ENCODE results near the gene PROK2.

The PROK2 gene, protein sequence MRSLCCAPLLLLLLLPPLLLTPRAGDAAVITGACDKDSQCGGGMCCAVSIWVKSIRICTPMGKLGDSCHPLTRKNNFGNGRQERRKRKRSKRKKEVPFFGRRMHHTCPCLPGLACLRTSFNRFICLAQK

DNA sequence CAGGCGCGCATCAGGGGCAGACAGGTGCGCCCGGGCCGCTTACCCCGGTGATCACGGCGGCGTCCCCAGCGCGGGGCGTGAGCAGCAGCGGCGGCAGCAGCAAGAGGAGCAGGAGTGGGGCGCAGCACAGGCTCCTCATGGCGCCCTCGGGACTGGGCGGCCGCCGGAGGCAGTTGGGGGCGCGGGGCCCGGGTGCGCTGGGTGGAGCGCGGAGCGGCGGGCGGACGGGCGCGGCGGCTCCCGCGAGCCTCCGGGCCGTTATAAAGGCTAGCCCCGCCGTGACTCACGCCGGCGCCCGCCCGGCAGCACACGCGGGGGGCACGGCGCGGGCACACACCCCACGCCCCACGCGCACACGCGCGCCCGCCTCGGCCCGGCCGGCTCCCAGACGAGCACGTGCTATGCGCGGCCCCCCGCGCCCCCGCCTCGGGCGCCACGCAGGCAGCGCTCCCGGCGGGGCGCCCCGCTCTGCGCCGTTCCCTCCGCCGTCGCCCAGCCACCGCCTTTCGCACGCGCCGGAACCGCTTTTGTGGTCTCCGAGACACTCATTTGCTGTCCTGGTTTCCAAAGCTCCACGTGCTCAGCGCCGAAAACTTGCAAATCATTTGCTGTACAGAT, at the start of gene PROK2:
PROK2 (minus strand) TSS at position 235 of the 618 bp plus-strand sequence; CDS start at position 139, 96 bp downstream.
- no peak for DNase-seq

DNA sequence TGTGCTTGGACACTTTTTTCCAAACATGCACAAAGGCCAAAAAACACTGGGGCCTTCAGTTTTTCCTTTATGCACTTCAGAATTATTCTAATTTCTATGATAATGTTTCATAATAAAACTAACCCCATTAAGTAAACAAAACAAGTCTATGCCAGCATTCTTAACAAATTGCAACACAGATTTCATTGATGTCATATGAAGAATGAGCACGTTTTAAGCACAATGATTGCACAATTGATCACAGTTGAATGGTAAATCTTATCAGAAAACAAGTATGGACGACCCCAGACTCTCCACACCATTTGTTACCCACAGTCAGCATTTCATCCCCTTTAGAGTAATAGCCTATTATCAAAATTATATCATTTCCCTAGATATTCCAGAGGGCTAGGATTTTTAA, 46.7 kb upstream of the PROK2 start:
- no peak for DNase-seq

DNA sequence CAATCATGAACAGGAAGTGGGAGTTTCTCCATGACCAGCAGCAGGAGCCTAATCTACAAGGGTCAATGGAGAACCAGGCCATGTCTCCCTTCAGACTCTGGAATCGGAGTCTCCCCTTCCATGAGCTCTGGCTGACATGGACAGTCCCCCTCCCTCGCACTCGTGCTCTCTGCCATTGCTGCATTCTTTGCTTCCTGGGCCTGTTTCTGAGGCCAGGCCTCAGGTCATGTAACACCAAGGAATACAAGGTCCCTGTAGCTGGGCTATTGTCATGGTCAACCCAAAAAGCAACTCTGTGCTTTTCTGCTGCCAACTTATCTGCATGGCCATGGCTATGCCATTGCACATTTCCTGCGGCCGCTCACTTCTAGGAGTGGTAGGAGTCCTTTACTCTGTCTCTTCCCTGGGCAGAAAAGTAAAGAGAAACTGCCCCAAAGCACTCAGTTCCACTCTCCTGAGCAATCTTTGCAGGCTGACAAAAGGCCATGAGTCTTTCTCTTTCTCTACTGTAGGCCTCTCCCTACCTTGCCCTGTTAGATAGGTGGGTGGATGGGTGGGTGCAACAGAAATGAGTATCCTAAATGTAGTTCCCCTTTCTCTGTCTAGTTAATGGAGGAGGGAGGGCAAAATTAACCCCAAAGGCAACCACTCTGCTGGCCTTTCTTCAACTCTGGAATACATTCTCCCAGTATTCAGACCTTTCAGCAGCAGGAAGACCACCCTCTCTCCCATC, 40.8 kb upstream of the PROK2 start:
- DNase-seq, result no peak

DNA sequence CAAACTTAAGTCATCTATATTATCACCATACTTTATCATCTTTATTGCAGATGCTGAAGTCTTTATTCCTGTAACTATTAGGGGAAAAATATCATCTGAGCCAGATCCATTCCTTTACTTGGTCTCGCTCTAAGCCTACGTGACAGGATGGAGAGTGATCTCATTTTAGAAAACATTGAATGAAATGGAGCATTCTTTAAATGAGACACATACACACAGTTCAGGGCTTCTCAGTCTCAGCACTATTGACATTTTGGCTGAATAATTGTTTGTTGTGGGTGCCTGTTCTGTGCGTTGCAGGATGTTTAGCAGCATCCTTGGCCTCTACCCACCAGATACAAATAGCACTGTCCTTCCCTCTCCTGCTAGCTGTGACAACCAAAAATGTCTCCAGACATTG, 36.2 kb upstream of the PROK2 start:
- DNase-seq, result no peak

DNA sequence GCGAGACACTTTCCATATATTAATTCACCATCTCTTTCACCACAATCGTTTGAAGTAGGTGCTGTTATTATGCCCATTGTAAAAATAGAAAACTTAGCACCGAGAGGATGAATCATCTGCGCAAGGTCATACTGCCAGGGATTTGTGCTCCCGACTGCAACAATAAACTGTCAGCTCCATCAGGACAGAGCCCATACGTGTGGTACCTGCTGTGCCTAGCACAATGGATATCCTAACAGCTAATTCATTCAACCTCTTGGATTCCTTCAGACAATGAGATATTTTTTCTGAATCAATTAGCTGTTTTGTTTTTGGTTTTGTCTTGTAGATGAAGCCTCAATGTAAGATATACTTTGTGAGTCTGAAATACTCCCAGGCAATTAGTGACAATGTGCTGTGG, 32.3 kb upstream of the PROK2 start:
- no peak for DNase-seq

DNA sequence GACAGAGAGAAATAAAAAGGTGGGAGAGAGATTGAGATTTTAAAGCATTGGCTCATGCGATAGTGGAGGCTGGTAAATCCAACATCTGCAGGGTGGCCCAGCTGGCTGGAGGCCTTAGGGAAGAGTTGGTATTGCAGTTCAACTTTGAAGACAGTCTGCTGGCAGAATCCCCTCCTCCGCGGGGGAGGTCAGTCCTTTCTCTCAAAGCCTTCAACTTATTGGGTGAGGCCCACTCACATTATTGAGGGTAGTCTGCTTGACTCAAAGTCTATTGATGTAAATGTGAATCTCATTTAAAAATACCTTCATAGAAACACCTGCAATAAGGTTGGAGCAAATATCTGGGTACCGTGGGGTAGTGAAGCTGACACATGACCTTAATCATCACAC, 31.8 kb upstream of the PROK2 start:
- DNase-seq, result no peak

DNA sequence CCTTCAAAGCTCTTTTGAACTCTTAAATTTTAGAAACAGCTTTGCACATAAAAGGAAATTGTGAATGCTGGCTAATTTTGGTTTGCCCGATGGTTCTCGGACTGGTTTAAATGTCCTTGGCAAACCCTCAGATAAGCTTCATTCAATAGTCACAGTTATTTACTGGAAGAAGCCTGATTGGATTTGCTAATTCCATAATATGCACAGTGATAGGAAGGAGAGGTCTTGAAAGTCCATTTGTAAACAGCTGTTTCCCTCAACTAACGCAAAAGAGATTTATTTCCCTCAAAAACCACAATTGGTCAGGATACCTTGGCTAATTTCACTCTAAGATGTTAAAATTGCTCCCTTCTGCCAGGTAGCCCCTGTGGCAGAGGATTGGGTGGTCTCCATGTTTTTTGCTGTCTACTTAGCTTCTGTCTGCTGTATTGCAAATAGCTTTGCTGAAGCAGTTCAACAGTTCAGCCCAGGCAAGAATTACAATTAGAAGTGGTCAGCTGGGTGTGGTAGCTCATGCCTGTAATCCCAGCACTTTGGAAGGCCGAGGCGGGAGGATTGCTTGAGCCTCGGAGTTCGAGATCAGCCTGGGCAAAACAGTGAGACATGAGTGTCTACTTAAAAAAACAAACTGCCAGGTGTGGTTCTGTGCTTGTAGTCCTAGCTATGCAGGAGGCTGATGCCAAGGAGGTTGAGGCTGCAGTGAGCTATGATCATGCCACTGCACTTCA, 30.6 kb upstream of the PROK2 start:
- DNase-seq, result no peak

DNA sequence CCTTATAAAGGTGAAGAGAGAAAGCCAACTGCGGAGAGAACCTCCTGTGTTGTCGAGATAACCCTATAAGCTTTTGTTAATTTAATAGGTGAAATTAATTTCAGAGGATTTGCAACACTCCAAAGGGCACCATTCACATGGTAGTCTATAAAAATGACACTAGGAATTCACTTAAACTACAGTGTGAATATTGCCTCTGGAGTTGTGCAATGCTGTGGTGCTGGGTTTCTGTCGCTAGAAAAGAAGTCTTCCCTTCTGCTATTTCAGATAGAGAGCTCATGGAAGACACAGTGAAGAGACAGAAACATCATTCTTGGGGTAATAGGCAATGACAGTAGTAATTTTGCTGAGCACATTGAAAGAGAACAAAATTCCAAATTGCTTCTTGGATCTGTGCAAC, 28.8 kb upstream of the PROK2 start:
- no peak for DNase-seq

DNA sequence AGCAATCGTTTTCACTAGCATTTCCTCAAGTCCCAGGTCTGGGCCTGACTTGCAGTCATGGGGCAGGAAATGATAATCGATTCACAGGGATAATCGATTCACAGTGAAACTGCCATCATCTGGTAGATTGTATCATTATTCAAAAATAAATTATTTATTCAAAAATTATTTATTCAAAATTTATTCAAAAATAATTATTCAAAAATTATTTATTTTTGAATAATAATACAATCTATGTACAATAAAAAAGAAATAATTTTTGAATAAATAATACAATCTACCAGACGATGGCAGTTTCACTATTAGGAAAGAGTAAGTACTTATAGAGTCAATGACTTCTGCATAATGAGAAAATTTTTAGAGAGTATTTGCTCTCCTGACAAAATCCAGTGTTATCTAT, 28.1 kb upstream of the PROK2 start:
- DNase-seq, result no peak

DNA sequence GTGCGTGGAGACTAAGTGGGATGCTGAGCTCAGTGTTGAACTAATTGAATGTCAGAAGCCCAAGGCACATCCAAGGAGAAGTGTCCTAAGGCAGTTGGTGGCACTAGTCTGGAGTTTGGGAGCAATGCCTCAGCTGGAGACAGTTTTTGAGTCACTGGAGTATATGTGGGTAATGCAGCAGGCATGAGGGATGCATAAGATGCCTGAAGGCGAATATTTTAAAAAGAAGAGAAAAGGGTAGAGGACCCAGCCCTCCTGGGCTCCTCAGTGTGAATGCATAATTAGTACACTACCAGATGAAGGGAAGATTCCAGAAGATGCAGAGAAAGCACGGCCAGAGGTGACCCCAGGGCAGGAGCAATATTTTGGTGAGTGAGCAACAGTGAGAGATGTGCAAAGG, 25.1 kb upstream of the PROK2 start:
- DNase-seq, result no peak

DNA sequence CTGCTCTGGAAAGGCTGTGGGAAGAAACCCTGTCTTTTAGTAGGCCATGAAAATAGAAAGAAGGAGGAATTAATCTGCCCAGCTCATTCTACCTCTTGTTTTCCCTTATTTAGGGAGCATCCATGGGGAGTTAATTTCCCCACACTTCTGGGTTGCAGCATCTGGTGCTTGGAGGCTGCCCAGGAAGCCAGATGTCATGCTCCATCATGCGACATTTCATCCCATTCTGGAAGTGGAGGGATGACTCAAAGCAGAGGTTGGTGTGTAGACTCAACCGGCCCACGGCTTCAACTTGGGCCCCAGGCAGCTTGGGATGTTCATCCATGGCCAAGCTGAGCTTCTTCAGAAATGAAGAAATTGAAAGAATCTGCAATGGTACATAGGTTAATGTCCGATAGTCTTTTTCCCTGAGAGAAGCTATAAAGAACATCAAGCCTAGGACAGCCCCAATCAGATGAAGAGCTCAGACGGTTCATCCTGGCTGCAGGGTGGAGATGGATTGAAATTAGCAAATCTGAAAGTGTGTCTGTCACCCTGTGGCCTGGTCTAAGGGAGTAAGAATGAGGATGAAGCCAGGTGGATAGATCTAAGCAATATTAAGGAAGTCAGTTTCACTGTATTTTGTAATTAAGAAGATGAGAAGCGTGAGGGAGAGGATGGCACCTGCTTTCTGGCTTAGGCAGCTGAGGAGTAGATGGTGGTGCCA, 24.5 kb upstream of the PROK2 start:
- DNase-seq, result no peak

DNA sequence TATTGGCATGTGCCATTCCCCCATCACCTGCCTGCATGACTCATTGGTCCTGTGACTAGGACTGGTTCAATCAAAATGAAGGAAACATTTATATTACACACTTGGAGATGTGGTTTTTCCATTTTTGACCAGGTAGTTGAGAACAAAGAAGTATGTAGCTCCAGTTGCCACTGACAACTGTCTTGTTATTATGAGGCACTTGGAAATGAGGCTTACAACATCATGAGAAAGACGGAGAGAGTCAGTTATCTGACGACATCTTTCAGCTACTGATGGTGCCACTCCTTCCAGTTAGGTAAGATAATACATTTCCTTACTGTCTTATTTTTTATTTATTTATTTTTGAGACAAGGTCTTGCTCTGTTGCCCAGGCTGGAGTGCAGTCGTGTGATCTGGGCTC, 21.8 kb upstream of the PROK2 start:
- DNase-seq, result no peak

DNA sequence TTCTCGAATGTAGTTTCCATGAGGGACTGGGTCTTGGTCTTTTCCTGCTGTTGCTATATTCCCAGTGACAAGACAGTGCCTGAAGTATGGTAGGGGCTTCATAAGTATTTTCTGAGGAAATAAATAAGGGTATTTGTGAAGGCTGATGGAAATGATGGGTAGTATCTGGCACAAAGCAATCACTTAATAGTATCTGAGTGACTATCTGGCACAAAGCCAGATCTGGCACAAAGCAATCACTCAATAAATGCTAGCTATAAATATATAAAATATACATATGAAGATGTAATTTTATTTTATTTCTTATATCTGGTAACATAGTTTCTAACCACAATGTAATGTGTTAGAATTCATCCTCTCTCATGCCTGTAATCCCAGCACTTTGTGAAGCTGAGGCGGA, 20.7 kb upstream of the PROK2 start:
- DNase-seq, result no peak

DNA sequence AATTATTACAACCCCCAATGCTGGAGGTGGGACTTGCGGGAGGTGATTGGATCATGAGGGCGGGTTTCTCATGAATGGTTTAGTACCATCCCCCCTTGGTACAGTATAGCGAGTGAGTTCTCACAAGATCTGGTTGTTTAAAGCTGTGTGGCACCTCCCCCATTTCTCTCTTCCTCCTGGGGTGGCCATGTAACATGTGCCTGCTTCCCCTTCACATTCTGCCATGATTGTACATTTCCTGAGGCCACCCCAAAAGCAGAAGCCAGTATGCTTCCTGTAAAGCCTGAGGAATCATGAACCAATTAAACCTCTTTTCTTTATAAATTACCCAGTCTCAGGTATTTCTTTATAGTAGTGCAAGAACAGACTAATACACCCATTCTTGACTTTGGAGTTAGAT, 20.3 kb upstream of the PROK2 start:
- no peak for DNase-seq

DNA sequence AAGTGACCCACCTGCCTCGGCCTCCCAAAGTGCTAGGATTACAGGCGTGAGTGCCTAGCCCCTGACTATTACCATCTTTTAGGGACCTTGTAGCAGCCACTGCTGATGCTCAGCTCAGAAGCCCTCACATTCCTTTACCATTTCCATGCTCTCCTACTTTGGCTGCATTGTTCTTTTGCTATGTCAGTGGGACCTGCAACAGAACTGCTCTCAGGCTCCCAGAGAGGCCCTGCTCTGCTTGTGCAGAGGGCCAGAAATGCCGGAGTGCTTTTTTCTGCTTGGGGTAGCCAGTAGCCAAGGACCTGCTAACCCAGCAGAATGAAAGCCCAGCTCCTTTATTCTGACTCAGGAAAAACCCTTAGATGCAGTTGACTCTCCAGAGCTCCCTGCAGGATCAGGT, 18.3 kb upstream of the PROK2 start:
- no peak for DNase-seq

DNA sequence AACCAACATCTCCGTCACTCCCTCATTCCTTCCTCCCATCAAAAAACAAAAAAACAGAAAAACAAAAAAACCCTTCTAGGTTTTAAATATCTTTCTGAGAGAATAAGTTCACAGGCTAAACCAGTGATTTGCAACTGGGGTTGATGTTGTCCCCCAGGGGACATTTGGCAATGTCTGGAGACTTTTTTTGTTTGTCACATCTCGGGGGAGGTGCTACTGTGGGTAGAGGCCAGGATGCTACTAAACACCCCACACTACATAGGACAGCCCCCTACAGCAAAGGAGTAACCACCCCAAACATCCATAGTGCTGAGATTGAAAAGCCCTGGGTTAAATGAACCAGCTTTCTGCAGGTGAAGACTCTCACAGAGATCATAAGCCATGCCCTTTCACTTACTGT, 17.0 kb upstream of the PROK2 start:
- DNase-seq, result no peak

DNA sequence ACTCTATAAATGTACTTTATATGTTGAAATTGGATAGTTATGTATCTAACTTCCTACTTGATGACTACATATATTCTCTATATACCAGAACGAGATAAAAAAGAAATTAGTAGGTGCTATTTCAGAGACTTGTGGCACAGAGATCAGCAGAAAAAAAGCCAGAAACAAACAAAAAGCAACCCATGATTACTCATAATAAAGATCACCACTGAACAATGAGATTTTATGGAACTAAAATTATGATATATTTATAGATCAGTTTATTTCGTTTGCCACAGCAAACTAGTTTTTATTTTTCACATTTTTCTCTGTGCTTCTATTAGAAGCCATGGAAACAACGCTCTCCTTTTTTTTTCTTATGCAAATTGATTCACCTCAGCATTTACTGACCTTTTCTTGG, 15.1 kb upstream of the PROK2 start:
- no peak for DNase-seq

DNA sequence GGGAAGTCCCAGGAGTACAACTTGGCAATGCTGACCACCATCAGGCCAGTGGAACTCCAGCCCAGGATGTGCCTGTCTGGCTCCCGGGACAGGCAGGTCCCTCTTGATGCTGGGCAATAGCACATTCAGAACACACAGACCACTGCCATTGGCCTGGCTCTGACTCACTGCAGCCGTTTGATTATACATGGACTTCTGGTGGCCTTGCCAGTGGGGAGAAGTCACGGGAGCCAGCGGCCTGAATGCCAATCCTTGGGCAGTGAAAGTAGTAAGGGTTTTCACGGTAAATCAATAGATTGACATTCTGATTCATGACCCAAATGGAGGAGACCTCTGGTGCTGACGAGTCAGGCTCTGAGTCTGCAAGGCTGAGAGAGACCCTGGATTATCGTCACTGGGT, 12.5 kb upstream of the PROK2 start:
- no peak for DNase-seq

DNA sequence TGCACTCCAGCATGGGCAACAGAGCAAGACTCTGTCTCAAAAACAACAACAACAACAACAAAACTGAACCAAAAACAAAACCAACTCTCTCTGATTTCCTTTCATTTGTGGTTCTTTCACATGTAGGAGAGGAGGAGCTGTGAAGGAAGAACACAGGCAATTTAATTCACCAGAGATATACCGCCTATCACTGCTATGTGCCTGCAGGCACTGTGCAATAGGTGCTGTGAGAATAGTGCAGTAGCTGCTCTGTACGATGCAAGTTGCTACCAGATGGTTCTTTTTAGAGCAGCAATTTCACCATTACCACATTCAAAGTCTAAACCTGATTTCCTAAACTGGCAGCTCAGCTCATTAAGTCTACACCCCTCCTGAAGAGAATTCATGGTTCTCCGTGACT, 11.3 kb upstream of the PROK2 start:
- DNase-seq, result no peak

DNA sequence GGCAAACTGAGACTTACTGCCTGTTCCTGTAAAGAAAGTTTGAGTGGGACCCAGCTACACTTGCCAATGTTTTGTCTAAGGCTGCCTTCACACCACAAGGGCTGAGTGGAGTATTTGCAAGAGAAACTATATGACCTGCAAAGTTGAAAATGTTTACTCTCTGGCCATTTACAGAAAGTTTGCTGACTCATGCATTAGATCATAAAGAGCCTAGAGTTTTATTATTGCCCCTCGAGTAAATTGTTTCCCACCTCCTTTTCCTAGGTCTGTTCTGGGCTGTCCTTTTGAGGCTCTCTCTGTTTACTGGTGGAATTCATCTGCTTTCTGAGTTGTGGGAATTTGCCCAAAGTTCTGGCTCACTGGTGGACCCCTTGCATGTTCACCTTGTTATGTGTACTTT, 6.7 kb upstream of the PROK2 start:
- DNase-seq, result no peak

DNA sequence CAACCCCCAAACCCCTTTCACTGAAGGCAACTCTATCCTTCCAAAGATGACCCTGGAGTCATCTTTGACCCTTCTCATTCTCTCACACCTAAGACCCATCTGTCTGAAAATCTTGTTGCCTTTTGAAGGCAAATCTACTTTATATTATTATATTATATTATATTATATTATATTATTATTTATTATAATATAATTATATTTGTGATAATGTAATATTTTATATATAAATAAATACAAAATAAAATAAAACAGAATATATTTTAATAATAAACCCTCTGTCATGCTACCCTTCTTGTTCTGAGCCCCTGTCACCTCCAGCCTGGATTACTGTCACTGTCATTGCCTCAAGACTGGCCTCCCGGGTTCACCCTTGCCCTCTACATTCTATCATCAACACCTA, 5.0 kb upstream of the PROK2 start:
- no peak for DNase-seq

DNA sequence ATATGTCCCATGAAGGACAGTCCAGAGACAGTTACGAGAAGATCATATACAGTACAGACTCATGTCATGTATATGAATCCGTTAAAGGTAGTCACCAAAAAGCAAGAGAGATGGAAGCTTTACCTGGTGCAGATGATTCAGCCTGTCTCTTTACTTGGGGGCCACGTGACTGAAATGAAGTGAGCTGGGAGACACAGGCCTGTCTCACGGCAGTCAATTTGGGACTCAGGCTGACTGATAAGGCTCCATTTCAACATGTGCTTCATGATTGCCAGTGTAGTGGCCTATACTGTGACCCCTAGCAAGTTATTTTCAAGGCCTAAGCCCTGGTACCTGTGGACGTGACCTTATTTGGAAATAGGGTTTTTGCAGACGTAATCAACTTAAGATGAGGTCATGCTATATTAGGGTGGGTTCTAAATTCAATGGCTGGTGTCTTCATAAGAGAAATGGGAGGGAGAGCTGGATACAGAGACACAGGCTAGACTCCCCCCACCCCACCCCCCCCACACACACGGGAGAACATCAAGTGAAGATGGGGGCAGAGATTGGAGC, 3.0 kb upstream of the PROK2 start:
- DNase-seq, result no peak

DNA sequence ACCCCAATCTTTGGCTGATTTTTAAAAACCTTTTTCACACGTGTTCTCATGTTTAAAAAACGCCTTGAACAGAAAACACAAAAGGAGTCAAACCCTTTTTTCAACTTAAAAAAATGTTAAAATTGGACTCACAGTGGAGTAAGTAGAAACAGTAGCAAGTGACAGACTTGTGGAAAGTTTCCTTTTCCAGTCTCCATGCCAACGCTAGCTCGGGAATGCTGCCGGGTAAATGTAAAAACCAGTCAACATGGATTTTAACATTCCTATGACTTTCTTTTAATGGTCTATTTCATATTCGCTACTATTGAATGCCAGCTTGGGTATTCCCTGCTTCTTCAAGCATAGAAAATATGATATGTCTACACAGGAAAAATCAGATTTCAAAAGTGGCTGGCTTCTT, 1.6 kb upstream of the PROK2 start:
- no peak for DNase-seq
